ENCODE results near the gene BTNL8.

BTNL8 gene

DNA sequence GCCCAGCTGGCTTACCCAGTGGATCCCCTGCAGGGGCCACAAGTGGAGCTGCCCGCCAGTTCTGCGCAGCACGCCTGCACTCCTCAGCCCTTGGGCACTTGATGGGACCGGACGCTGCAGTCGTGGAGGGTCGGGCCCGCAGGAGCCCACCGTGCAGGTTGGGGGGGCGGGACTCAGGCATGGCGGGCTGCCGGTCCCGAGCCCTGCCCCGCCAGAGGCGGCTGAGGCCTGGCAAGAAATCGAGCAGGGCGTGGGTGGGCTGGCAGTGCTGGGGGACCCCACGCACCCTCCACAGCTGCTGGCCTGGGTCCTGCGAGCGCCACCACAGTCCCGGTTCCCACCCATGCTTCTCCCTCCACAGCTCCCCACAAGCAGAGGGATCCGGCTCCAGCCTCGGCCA is 70.4 kb downstream of the BTNL8 start:
- no peak for DNase-seq (ENCODE audit: low read depth)

DNA sequence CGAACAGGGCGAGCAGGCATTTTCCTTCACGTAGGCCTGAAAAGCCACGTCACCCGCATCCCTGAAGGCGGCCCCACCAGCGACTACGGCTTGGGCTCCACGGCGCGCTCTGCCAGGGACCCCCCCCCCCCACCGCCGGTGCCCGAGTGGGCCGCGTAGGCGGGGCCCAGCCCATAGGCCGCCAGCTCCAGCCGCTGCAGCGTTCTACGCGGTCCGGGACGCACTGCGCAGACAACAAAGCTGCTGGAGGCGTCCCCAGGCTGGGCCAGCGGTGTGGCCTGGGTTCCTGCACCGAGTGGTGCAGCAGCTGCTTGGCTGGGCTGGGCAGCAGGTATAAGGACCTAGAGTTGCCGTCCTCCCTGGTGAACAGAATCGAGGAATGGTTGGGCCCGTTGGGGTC is 71.4 kb downstream of the BTNL8 start:
- DNase-seq (ENCODE audit: low read depth) = no peak

DNA sequence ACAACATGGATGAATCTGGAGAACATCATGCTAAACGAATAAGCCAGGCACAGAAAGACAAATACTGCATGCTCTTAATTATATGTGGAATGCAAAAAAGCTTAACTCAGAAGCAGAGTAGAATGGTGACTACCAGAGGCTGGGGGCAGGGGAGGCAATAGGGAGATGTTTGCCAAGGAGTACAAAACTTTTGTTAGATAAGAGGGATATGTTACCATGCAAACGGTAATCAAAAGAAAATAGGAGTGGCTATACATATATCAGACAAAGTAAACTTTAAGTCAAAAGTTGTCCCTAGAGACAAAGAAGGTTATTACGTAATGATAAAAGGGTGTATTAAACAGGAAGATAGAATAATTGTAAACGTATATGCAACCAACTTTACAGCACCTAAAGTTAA is 71.9 kb downstream of the BTNL8 start:
- no peak for DNase-seq (ENCODE audit: low read depth)

DNA sequence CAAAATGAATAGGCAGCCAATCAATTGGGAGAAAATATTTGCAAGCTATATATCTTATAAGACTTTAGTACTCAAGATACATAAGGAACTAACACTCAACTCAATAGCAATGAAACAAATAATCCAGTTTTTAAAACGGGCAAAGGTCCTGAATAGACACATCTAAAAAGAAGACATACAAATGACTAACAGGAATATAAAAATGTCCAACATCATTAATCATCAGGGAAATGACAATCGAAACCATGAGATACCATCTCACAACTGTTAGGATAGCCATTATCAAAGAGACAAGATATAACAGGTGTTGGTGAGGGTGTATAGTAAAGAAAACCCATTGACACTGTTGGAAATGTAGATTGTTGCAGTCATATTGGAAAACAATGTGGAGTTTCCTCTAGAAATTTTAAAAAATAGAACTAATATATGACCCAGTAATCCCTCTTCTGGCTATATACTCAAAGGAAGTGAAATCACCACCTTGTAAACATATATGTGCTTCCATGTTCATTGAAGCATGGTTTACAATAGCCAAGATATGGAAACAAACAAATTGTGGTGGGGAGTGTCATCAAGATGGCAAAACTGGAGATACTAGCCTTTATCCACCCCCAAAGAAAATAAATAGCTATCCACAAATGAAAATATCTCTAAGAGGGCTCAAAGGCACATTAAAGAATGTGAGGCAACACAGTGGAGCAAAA is 75.8 kb downstream of the BTNL8 start:
- no peak for DNase-seq (ENCODE audit: low read depth)

DNA sequence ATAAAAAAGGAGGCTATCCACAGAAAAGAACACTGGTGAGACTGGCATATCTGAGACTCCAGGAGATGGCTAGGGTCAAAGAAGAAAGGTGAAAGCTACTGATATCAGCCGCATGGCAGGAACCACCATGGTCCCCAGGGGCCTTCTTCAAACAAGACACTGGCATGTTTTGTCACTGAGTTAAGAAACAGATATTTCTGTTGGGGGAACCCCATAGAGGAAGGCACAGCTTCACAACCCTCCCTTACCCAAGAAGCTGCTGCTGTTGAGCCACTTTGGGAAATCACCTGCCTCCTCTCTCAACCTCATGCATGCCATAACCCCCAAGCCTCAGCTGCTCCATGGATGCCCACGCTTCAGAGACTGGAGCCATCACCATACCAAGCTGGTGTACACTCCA is 76.4 kb downstream of the BTNL8 start:
- DNase-seq (ENCODE audit: low read depth) = no peak

DNA sequence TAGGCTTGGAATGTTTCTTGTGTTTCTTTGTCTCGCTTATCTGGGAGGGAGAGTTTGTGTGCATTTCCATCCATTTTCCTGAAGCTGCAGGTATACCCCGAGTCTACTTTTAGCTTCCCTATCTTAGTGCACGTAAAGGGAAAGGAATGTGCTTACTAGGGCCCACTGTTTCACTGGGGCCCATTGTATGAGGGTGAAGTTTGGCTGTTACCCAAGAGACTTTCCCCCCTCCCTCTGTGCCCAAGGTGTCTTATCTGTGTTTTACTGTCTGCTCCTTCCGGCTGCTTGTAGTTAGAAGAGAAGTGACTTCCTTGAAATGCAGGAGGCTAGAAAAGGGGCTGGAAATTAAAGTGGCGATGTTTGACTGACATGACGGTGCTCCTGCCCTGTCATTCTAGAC is 77.6 kb downstream of the BTNL8 start:
- DNase-seq (ENCODE audit: low read depth) = no peak

DNA sequence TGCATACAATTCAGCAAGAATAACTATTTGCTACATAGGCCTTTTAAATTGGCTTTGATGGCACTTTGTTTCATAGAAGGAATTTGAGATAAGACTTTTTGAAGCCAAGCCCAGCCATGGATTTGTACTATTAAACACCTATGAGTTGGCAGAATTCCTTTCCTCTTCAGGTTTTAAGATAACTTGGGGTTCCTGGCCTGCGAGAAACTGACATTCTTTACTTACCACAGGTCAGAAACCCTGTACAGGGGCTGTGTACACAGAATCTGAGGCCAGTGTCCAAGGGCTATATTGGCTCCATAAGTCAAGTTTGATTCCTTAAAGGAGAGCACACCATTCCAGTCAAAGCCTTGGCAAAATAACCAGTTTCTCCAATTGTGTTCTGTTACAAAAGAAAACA is 78.9 kb downstream of the BTNL8 start:
- DNase-seq (ENCODE audit: low read depth) = no peak

DNA sequence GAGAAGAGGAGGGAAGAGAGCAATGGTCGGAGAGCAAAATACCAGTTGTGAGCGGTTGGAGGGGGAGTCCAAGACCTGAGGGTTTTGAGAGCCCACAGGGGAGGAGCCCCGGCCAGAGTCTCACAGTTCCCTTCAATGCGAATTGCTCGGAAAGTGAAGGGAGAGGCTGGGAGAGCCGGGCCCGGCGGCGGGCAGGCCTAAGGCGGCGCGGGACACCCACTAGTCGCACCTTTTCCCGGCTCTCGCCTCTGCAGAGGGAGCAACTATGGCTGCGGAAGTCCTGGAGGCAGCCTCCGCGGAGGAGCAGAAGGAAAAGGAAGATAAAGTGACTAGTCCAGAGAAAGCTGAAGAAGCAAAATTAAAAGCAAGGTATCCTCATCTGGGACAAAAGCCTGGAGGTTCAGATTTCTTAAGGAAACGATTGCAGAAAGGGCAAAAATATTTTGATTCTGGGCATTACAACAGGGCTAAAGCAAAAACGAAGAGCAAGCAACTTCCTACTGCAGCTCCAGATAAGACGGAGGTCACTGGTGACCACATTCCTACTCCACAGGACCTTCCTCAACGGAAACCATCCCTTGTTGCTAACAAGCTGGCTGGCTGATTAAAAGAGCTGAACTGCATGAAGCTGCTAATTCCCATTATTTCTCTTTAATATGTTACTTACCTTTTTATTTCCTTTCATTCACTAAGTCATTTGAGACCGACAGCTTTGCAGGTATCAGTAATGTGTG is 83.2 kb downstream of the BTNL8 start:
- no peak for DNase-seq (ENCODE audit: low read depth)

DNA sequence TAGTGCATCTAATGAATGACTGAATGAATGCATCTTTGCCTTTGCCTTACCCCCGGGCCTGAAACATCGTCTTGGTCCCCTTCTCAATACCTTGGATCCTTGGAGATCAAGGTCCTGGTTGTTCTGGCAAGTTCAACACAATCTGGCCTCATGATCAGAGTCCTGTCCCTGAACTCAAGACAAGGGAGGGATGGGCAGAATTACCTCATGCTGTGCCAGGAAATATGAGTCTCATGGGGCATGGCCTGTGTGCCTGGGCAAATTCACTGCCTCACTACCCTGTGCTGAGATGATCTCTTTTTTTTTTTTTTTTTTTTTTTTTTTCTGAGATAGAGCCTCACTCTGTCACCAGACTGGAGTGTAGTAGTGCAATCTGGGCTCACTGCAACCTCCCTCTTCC is 89.1 kb downstream of the BTNL8 start:
- no peak for DNase-seq (ENCODE audit: low read depth)

DNA sequence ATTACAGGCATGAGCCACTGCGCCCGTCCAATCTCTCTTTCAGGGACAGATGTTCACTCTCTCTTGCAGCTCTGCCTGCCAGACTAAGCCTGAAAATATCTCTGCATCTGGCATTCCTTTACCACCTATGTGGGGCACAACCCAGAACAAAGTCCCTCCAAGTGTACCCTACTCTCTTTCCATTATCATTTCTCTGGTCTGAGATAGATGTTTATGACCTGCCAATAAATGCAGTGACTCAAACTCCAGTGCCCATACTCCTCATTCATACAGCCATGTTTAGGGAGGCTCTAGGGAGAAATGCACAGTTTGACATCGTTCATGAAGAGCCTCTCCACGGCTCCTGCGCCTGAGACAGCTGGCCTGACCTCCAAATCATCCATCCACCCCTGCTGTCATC is 89.6 kb downstream of the BTNL8 start, which contains the start of gene BTNL3:
Gene BTNL3, plus strand, starts transcription at position 255 of the 400 bp plus-strand sequence. CDS start 183 bp downstream, outside the sequence.
- no peak for DNase-seq (ENCODE audit: low read depth)

DNA sequence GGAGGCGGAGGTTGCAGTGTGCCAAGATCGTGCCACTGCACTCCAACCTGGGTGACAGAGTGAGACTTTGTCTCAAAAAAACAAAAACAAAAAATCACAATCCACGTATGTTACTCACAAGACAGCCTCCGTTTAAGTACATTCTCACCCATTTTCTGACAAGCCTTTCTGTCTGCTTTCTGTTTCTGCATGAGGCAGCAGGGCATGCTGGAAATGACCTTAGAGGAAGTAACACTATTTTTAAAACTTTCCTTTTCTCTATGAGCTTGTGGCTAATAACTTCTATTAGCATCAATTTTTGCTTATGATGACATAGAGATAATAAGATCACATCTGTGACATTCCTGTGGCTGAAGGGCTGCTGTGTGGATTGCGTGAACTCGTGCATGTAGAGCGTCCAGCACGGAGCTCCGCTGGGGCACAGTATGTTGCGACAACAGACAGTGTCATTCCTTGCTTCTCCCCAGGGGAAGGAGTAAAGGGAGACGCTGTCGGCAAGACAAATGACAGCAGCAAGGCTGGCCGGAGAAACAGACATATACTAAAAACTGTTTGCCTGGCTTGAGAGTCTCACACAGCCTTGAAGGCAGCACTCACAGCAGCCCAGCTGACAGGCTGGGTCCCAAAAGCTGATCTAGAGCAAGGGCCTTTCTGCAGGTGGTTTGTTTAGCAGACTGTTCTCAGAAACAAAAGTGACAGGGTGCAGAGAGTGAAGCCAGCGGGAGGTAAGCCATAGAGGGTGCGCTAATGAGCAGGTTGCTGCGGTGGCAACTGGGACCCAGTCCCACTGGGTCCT is 91.3 kb downstream of the BTNL8 start:
- DNase-seq (ENCODE audit: low read depth) = no peak

DNA sequence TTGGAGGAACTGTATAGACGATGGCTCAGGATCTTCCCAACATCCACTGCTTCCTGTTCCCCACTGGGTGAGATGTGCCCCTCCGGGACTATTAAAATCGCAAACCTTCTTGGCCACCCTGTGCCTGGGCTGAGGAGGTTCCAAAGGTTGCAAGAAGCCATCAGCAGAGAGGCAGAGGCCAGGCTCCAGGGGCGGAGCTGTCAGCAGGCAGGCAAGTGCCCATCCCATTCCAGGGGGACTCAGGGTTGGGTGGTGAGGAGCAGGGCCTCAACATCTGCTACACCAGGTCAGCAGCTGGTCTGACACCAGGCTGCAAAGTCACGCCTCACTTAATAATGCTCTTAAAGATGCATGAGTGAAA is 91.9 kb downstream of the BTNL8 start:
- DNase-seq (ENCODE audit: low read depth) = no peak
